ENCODE results near the gene ABCC8.

Gene ABCC8

DNA sequence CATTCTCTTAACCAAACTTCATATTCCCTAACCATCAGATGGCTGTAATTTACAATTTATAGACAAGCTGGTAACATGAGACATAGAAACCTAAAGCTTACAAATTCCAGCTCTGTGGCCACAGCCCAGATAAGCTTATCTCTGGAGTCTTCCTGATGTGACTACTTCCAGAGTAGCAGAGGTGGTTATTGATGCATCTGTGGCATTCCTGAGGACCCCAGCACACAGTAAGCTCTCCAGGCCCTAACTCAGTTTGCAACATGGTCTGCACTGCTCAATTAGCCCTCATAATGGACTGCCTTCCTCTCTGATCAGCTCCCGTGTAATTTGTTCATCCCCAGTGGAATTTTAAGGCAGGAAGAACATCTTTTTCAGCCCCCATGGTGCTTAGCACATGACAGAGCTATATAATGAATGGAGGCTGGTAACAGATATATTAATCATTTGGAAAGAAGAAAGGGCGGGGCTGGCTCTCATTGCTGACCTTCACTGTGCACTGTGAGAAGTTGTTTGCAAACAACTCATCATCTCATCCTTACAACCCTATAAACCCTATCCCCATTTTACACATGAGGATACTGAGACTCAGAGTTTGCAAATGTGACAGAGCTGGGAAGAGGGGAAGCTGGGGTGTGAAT lies 58.1 kb downstream of the ABCC8 start:
- no peak for DNase-seq
- no peak for TF ChIP-seq POLR2A (IDR thresholded peaks at IDR 0.05; ENCODE audit: low read length)
- no peak for TF ChIP-seq GATA1 (IDR thresholded peaks at IDR 0.05; ENCODE audit: low read depth, low read length)

DNA sequence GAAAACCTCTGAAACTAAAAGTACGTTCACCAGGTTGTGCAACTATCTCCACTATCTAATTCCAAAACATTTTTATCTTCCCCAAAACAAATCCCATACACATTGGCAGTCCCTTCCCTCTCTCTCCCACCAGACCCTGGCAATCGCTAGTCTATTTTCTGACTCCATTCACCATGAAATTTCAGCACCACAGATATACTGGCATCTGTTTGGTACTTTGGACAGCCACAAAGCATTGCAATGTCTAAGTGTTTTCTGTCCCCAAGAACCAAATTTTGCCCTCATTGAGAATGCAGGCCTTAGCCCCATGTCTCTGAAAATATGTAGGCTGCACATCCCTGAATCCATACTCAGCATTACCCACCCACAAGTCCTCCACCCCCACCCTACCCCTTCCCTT lies 60.2 kb downstream of the ABCC8 start:
- no peak for DNase-seq
- TF ChIP-seq GATA1 (IDR thresholded peaks at IDR 0.05; ENCODE audit: low read depth, low read length) (no peak), POLR2A (IDR thresholded peaks at IDR 0.05; ENCODE audit: low read length) (no peak)

DNA sequence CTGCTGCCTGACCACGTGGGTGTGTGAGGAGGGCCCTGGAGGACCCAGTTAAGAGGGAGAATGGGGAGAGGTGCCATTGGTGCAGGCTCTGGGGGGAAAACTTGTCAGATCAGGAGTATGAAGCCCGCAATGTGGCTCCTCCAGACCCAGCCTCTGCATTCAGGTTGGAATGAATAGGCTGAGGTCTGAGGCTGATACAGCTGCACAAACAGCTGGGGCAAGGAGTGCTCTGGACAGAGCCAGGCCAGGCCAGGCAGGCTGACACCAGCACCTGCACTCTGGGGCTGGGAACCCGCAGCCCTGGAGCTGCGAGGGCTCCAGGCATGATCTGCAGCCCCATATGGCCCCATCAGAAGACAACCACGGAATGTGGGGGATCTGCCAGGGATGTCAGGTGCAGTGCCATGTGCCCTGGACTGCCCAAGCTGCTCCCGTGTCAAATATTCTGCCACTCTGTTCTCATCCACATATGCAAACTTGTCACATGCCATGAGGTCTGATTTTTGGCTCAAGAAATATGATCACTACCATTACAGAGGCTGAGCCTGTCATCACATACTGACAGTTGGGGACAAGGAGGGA lies 61.0 kb downstream of the ABCC8 start:
- no peak for TF ChIP-seq POLR2A (IDR thresholded peaks at IDR 0.05; ENCODE audit: low read length)
- no peak for TF ChIP-seq GATA1 (IDR thresholded peaks at IDR 0.05; ENCODE audit: low read depth, low read length)
- DNase-seq = no peak

DNA sequence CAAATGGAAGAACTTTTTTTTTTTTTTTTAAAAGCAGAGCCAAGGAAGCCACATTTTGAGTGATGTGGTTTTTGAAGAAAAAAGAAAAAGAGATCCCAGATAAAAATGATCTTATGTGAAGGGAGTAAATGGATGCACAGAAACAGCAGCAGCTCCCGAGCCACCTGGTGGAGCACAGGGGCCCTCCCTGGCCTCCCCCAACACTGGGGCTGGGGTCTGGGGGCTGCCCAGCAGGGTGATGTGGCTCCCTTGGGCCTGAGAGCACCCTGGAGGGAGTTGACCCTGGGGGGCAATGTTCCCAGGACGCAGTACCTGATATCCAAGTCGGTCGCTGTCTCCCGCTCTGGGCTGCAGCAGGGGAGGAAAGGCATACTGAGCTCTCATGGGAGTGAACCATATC lies 61.7 kb downstream of the ABCC8 start:
- no peak for TF ChIP-seq POLR2A (IDR thresholded peaks at IDR 0.05; ENCODE audit: low read length)
- TF ChIP-seq GATA1 (IDR thresholded peaks at IDR 0.05; ENCODE audit: low read depth, low read length) = no peak
- no peak for DNase-seq

DNA sequence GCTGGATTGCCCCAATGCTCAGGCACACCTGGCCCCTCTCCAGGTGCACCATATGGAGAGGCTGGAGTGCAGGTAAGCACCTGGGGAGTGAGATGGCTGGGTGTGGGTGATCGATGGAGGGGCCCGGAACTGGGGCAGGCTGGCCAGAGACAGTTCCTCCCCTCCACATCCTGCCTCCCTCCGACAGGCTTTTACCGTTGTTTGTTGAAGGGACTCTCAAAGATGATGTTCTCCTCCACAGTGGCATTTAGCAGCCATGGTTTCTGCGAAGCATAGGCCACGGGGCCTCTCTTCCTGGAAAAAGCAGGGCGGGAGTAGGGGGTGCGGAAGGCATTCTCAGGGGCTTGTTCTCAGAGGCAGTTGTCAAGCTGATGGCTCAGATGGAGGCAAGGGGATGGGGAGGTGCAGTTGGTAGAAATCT lies 62.3 kb downstream of the ABCC8 start:
- TF ChIP-seq GATA1 (IDR thresholded peaks at IDR 0.05; ENCODE audit: low read depth, low read length) (no peak), POLR2A (IDR thresholded peaks at IDR 0.05; ENCODE audit: low read length) (no peak)
- no peak for DNase-seq

DNA sequence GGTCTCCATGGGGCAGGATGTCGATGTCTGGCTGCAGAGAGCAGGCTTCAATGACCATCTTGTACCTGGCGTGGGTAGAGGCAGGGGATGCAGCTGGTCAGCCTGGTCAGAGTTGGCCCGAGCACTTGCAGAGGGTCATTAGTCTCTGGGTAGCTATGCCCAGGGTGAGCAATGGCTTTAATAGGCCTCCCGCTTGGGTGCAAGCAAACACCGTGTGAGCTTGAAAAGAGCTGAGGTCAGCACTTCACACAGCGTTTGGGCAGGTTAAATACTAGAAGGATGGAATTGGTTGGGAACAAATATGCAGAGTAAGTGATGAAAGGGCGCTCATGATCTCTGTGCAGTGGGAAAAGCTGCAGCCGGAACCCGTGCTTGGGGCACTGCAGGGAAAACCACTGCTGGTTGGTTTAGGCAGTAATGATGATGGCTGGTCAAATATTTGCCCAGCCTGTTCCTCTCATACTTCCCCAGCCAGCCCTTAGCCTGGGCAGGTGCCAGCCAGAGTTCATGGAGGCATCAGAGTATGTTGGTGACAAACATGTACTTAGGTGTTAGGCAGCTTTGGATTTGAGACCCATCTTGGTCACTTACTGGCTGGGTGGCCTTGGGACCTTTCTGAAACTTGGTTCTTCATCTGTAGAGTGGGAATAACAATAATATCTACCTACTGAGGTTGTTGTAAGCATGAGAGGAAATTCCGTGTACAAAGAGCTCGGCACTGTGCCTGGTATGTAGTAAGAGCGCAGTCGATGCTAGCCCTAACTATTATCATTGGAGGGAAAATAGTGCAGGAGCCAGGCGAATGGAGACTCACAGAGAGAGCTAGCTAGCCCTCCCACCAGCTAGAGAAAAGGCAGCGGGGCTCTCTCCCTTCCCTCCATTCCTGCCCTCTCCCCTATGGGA lies 63.0 kb downstream of the ABCC8 start:
- DNase-seq = no peak
- TF ChIP-seq POLR2A (IDR thresholded peaks at IDR 0.05; ENCODE audit: low read length) (no peak), GATA1 (IDR thresholded peaks at IDR 0.05; ENCODE audit: low read depth, low read length) (no peak)

DNA sequence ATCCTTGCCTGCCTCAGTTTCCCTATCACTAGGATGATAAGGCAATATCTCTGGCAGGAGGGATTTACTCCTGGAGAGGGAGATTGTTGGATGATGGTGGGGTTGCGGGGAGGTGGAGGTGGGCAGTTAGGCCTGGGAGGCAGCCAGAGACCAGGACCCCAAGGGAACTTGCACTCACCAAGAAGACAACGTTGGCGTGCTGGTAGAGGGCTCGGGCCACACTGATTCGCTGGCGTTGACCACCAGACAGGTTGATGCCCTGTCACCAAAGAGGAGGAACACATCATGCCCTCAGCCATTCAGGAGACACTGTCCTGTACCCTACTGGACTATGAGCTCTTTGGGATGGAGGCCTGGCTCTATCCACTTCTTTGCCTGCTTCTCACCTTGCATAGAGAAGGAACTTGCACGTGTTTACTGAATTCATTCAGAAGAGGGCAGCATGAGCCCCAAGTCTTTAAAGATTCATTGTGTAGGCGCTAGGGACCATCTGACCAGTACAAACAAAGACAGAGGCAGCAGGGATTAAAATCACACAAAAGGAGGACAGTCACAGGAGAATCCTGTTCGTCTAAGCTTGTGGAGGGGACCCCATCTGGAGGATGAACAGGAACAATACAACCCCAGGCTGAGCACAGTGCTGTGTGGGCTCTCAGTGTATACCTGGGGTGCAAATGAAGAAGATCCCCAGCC lies 64.0 kb downstream of the ABCC8 start:
- DNase-seq = no peak

DNA sequence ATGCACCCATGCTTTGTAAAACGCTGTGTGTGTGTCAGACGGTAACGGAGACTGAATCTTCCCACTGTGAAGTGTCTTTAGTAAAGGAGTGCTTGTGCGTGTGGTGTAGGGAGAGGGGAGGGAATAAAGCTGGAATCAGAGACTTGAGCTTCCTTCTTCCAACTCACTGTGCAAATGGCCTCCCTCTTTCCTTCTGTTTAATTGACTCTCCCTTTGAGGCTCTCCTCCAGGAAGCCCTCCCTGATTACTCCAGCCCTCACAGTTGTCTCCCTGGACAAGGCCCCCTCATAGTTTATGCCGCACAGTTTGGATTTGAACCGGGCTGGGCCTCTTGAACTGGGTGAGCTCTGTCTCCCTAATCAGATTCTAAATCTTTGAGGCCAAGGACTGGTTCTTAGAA lies 65.2 kb downstream of the ABCC8 start:
- DNase-seq = no peak
- TF ChIP-seq POLR2A (IDR thresholded peaks at IDR 0.05; ENCODE audit: low read length) (no peak), GATA1 (IDR thresholded peaks at IDR 0.05; ENCODE audit: low read depth, low read length) (no peak)

More for the DNA sequence above, 64.0 kb downstream of the ABCC8 start:
- TF ChIP-seq POLR2A (IDR thresholded peaks at IDR 0.05; ENCODE audit: low read length) = no peak
- TF ChIP-seq GATA1 (IDR thresholded peaks at IDR 0.05; ENCODE audit: low read depth, low read length) = no peak

DNA sequence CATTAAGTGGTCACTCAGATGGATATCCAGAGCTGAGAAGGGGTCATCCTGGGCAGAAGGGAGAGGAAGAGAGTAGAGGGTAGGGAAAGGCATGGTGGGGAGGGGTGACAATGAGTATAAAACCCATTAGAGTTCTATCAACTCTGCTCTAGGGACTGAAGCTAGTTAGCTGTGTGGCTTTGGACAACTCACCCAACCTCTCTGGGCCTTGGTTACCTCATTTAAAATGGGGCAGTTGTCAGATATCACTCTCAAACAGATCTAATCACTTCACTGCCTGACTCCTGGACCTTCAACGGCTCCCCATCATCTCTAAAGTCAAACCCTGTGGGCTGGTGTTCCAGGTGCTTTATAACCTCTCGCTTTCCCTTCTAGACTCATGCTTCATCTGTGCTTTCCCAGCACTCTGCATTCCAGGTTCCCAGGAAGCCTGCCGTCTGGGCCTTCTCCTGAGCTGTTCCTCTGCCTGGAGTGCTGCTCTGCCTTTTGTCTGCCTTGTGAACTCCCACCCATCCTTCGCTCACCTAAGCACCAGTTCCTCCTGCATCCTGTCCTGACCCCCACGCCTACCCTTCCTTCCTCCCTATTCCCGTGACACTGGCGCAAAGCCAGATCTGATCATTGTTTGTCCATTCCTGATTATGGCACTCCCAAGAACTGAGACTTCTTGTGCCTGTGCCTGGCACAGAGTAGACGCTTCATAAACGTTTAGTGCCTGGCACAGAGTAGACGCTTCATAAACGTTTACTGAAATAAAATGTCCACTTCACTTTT lies 65.9 kb downstream of the ABCC8 start:
- no peak for DNase-seq
- TF ChIP-seq POLR2A (IDR thresholded peaks at IDR 0.05; ENCODE audit: low read length) (no peak), GATA1 (IDR thresholded peaks at IDR 0.05; ENCODE audit: low read depth, low read length) (no peak)

DNA sequence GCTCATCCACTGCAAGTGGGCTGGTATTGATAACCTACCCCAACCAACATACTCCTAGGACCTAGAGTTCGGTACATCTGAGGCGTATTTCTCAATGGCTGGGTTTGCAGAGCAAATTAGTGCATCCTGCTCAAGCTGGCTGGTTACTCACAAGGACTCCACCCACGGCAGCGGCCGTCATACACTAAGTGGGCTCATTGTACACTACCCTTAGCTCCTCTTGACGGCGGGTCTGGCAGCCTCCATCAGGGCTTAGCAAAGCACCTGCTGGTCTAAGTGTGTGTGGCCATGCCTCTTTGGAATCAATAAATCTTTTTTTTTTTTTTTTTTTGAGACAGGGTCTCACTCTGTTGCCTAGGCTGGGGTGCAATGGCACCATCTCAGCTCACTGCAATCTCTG lies 68.0 kb downstream of the ABCC8 start:
- DNase-seq = no peak
- TF ChIP-seq GATA1 (IDR thresholded peaks at IDR 0.05; ENCODE audit: low read depth, low read length) (no peak), POLR2A (IDR thresholded peaks at IDR 0.05; ENCODE audit: low read length) (no peak)

DNA sequence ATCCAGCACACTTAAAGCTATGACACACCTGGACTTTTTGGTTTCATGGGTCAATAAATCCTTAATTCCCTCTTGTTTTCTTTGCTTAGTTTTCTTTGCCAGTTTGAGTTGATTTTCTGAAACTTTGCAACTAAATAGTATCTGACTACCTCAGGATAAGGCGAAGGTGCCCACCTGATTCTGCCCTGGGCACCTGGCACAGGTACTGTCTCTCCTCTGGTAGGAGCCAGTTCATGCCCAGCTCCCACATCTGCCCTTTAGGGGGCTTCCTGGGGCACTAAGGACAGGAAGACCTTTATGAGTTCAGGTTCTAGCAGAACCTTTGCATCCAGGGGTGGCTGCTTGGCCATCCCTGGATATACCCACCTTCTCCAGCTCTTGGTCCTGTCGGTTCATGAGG lies 68.6 kb downstream of the ABCC8 start:
- TF ChIP-seq GATA1 (IDR thresholded peaks at IDR 0.05; ENCODE audit: low read depth, low read length) (no peak), POLR2A (IDR thresholded peaks at IDR 0.05; ENCODE audit: low read length) (no peak)
- no peak for DNase-seq

DNA sequence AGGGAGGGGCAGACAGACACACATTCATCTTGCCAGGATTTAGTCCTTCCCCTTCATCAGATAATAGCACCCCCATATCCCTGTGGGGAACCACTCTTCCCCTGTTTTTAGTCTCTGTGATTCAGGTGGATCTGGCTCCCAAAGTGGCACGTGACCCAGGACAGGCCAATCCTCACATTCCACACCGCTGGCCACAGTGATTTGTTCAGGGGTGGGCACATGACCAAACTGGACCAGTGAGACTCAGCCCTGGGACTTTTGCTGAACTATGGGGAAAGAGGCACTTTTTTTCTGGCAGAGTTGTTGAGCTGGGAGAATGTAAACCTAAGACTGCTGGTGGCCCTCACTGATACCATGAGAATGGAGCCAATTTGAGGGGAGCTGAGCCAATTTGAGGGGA lies 69.1 kb downstream of the ABCC8 start:
- DNase-seq = no peak
- no peak for TF ChIP-seq GATA1 (IDR thresholded peaks at IDR 0.05; ENCODE audit: low read depth, low read length)
- TF ChIP-seq POLR2A (IDR thresholded peaks at IDR 0.05; ENCODE audit: low read length) = no peak

DNA sequence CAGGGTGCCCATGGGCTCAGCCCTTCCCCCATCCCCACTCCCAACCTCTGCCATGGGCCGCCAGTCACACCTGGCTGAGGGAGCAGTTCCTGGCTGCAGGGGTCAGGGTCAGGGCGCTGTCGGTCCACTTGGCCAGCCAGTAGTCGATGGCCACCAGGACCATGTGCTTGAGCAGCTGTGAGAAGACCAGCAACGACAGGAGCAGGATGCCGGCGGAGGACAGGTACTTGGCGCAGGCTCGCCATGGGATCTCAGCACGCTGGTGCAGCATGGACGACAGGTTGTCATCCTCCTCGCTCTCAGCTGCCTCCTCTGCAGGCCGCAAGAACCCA lies 69.9 kb downstream of the ABCC8 start:
- TF ChIP-seq GATA1 (IDR thresholded peaks at IDR 0.05; ENCODE audit: low read depth, low read length) (no peak), POLR2A (IDR thresholded peaks at IDR 0.05; ENCODE audit: low read length) (no peak)
- DNase-seq = no peak

All from erythroblast (primary cell).